Mammary epithelial cell (primary cell): ENCODE data around the gene CEP55.

Experiments
- CTCF ChIP-seq, 2 donors: IDR thresholded peaks in 1 of 2; conservative IDR thresholded peaks in 1 of 2; 2 replicates each; pipeline ENCODE4 v1.5.1; 2011 to 2012; ENCODE audit warnings: inconsistent platforms in 2 of 2, low read length in 2 of 2, mild to moderate bottlenecking in 2 of 2, control low read depth in 1 of 2, low read depth in 1 of 2; ENCODE audit not compliant: insufficient read depth in 1 of 2; ENCODE audit errors: extremely low read depth in 1 of 2
- EZH2 ChIP-seq: IDR thresholded peaks from 2 replicates; pipeline ENCODE4 v1.6.1; 2012; ENCODE audit warnings: low read length, inconsistent platforms, borderline replicate concordance

- TF ChIP-seq CTCF (conservative IDR thresholded peaks at IDR 0.05 in 1 of 2, IDR thresholded peaks at IDR 0.05 in 1 of 2; ENCODE audit: extremely low read depth in 1 of 2, insufficient read depth in 1 of 2, low read depth in 1 of 2, low read length in 2 of 2) (no peak), EZH2 (no peak)
Observed at GRCh38 chr10:93560541-93560940, 64.1 kb downstream of the CEP55 start.
